Bronchial epithelial cell (primary cell): ENCODE data around the gene FAM43B. TPM values are rescaled to one million over a fixed set of nuclear protein-coding genes. Genes with fewer than 3 reads are reported as not detected.

Experiments used
- DNase-seq: peaks from one replicate; pipeline ENCODE4 v3.0.0-alpha.2; 2010; ENCODE audit warnings: low read depth
- FAIRE-seq: peaks from 2 replicates; lab custom pipeline; 2011; peaks lifted over from hg19 to GRCh38; lab: Jason Lieb, UNC
- H3K27me3 ChIP-seq: 2 replicates; pipeline ENCODE4 v1.5.1; 2011; ENCODE audit warnings: low read length; ENCODE audit not compliant: control insufficient read depth, insufficient read depth
- H3K36me3 ChIP-seq: 2 replicates; pipeline ENCODE4 v1.5.1; 2011; ENCODE audit warnings: low read length; ENCODE audit not compliant: control insufficient read depth, insufficient read depth
- H3K4me3 ChIP-seq: 2 replicates; pipeline ENCODE4 v1.5.1; 2011; ENCODE audit warnings: mild to moderate bottlenecking, low read depth, low read length, control low read depth
- CTCF ChIP-seq: IDR thresholded peaks from 2 replicates; pipeline ENCODE4 v1.5.1; 2011; ENCODE audit warnings: mild to moderate bottlenecking, moderate library complexity, low read length, control low read depth, inconsistent platforms; ENCODE audit not compliant: insufficient read depth, severe bottlenecking
- total RNA-seq: library from RNA; depleted of rRNA; stranded (reverse); fragments of >200 nt; gene quantifications from 2 replicates; pipeline ENCODE4 v1.2.1, GENCODE V29; 2014

FAM43B gene
- total RNA-seq, 1 donor from 2014 or later = not detected

- H3K27me3 ChIP-seq = no peaks in the 10 kb centered on the region
- TF ChIP-seq CTCF = no peak
- peak within 1 kb of the TSS; percentile 22 for H3K4me3 ChIP-seq
- FAIRE-seq (peak; percentile 80), DNase-seq (peak; percentile 67)
- H3K36me3 ChIP-seq = no peaks in the 10 kb centered on the region
Measured at GRCh38 chr1:20588634-20589225, 36.4 kb downstream of the FAM43B start, which contains the start of gene CDA. CDA (plus strand) TSS chr1:20589097; CDS start chr1:20589130, 33 bp downstream.

- no peak for TF ChIP-seq CTCF
- peak overlapping the region; percentile 22 for H3K4me3 ChIP-seq
- no peaks in the 10 kb centered on the region for H3K36me3 ChIP-seq
- FAIRE-seq (peak; percentile 92), DNase-seq (no peak)
- H3K27me3 ChIP-seq = no peaks in the 10 kb centered on the region
Measured at GRCh38 chr1:20589331-20590278, 37.2 kb downstream of the FAM43B start.

- Histone ChIP-seq H3K27me3 (no peaks in the 10 kb centered on the region), H3K36me3 (no peaks in the 10 kb centered on the region), H3K4me3 (no peak overlapping the region)
- no peak for DNase-seq
- no peak for TF ChIP-seq CTCF
- no peak for FAIRE-seq
Measured at GRCh38 chr1:20590306-20590777, 38.0 kb downstream of the FAM43B start.

- Histone ChIP-seq H3K4me3 (no peak overlapping the region), H3K36me3 (no peaks in the 10 kb centered on the region), H3K27me3 (no peaks in the 10 kb centered on the region)
- FAIRE-seq (no peak), DNase-seq (no peak)
- no peak for TF ChIP-seq CTCF
Measured at GRCh38 chr1:20593756-20594155, 41.4 kb downstream of the FAM43B start.

GRCh38 chr1:20594746-20595145, 42.4 kb downstream of the FAM43B start:
- no peak for TF ChIP-seq CTCF
- Histone ChIP-seq H3K27me3 (no peaks in the 10 kb centered on the region), H3K36me3 (no peaks in the 10 kb centered on the region), H3K4me3 (no peak overlapping the region)
- FAIRE-seq (no peak), DNase-seq (no peak)
